ENCODE data around the gene TTC3.
"Not testable (repeated sequence)": the region's sequence is repeated elsewhere in the genome, so short reads cannot be mapped to it uniquely, and the experiment has no call there.

The TTC3 gene

GRCh38 chr21:37098751-37099150 lies 25.7 kb downstream of the TTC3 start:
- no peak for DNase-seq (ENCODE audit: low read depth)

- no peak for DNase-seq (ENCODE audit: low read depth)
Measured at GRCh38 chr21:37100316-37100715, 27.3 kb downstream of the TTC3 start.

GRCh38 chr21:37101384-37101783 lies 28.3 kb downstream of the TTC3 start:
- no peak for DNase-seq (ENCODE audit: low read depth)

- not testable (repeated sequence) for DNase-seq (ENCODE audit: low read depth)
Measured at GRCh38 chr21:37102746-37103145, 29.7 kb downstream of the TTC3 start.

- no peak for DNase-seq (ENCODE audit: low read depth)
Measured at GRCh38 chr21:37106998-37107397, 33.9 kb downstream of the TTC3 start.

- DNase-seq (ENCODE audit: low read depth) = not testable (repeated sequence)
Measured at GRCh38 chr21:37111029-37111428, 38.0 kb downstream of the TTC3 start.

- DNase-seq (ENCODE audit: low read depth) = not testable (repeated sequence)
Measured at GRCh38 chr21:37114301-37114700, 41.2 kb downstream of the TTC3 start.

- DNase-seq (ENCODE audit: low read depth) = not testable (repeated sequence)
Measured at GRCh38 chr21:37116459-37116858, 43.4 kb downstream of the TTC3 start.

- no peak for DNase-seq (ENCODE audit: low read depth)
Measured at GRCh38 chr21:37117204-37117603, 44.1 kb downstream of the TTC3 start.

GRCh38 chr21:37118187-37118826 lies 45.3 kb downstream of the TTC3 start:
- no peak for DNase-seq (ENCODE audit: low read depth)

- DNase-seq (ENCODE audit: low read depth) = no peak
Measured at GRCh38 chr21:37119421-37120218, 46.6 kb downstream of the TTC3 start.

GRCh38 chr21:37128076-37128475 lies 55.0 kb downstream of the TTC3 start:
- no peak for DNase-seq (ENCODE audit: low read depth)

GRCh38 chr21:37130971-37131370 lies 57.9 kb downstream of the TTC3 start:
- no peak for DNase-seq (ENCODE audit: low read depth)

GRCh38 chr21:37136261-37136660 lies 63.2 kb downstream of the TTC3 start:
- no peak for DNase-seq (ENCODE audit: low read depth)

GRCh38 chr21:37136744-37137143 lies 63.7 kb downstream of the TTC3 start:
- DNase-seq (ENCODE audit: low read depth) = no peak

- no peak for DNase-seq (ENCODE audit: low read depth)
Measured at GRCh38 chr21:37139154-37139553, 66.1 kb downstream of the TTC3 start.

- peak; percentile 21 for DNase-seq (ENCODE audit: low read depth)
Measured at GRCh38 chr21:37139902-37140301, 66.8 kb downstream of the TTC3 start.

GRCh38 chr21:37143392-37143791 lies 70.3 kb downstream of the TTC3 start:
- not testable (repeated sequence) for DNase-seq (ENCODE audit: low read depth)

GRCh38 chr21:37145635-37146111 lies 72.6 kb downstream of the TTC3 start:
- no peak for DNase-seq (ENCODE audit: low read depth)

- DNase-seq (ENCODE audit: low read depth) = no peak
Measured at GRCh38 chr21:37146320-37147235, 73.5 kb downstream of the TTC3 start.

- DNase-seq (ENCODE audit: low read depth) = peak; percentile 82
Measured at GRCh38 chr21:37149411-37149810, 76.4 kb downstream of the TTC3 start.

- DNase-seq (ENCODE audit: low read depth) = peak; percentile 60
Measured at GRCh38 chr21:37153196-37153934, 80.3 kb downstream of the TTC3 start.
